HepG2 (cell line): Measurements from ENCODE around the gene SHISA7. TPM values are rescaled to one million over a fixed set of nuclear protein-coding genes. Genes with fewer than 3 reads are reported as not detected.
A peak's percentile ranks its signal among the peaks of the same experiment; 100 is the strongest.

Experiments used
- ADNP ChIP-seq: sonication (generic); formaldehyde crosslinking; IDR thresholded peaks from 2 replicates; pipeline ENCODE4 v1.4.0; 2020; ENCODE audit warnings: missing genetic modification reagents
- ARHGAP35 ChIP-seq: sonication (generic); formaldehyde crosslinking; IDR thresholded peaks from 2 replicates; pipeline ENCODE4 v1.9.0; 2022; ENCODE audit warnings: mild to moderate bottlenecking, inconsistent platforms, moderate library complexity, missing genetic modification reagents, borderline replicate concordance
- ARNT2 ChIP-seq: sonication (generic); formaldehyde crosslinking; IDR thresholded peaks from 2 replicates; pipeline ENCODE4 v1.8.0; 2022; ENCODE audit warnings: mild to moderate bottlenecking, low read depth, missing genetic modification reagents, moderate library complexity
- FOXC1 ChIP-seq: sonication (generic); formaldehyde crosslinking; IDR thresholded peaks from 2 replicates; pipeline ENCODE4 v1.8.0; 2022; ENCODE audit warnings: mild to moderate bottlenecking, missing genetic modification reagents, borderline replicate concordance
- FOXK2 ChIP-seq: fragments of 450-650 bp; IDR thresholded peaks from 2 replicates; pipeline ENCODE4 v1.6.1; 2016
- JARID2 ChIP-seq: sonication (generic); formaldehyde crosslinking; IDR thresholded peaks from 2 replicates; pipeline ENCODE4 v1.8.1; 2023; ENCODE audit warnings: missing genetic modification reagents, inconsistent platforms; ENCODE audit not compliant: insufficient replicate concordance
- KMT2B ChIP-seq: IDR thresholded peaks from 2 replicates; pipeline ENCODE4 v1.6.1; 2016; ENCODE audit warnings: missing genetic modification reagents, missing compliant biosample characterization
- MBNL3 ChIP-seq: fragments of 250-450 bp; sonication (Bioruptor Pico); conservative IDR thresholded peaks from 2 replicates; pipeline ENCODE4 v1.8.0; 2022; ENCODE audit warnings: mild to moderate bottlenecking, inconsistent platforms
- MXD3 ChIP-seq: IDR thresholded peaks from 2 replicates; pipeline ENCODE4 v1.6.1; 2016; ENCODE audit warnings: mild to moderate bottlenecking, missing biosample characterization, missing genetic modification reagents
- NFYB ChIP-seq: sonication (generic); formaldehyde crosslinking; IDR thresholded peaks from 2 replicates; pipeline ENCODE4 v1.4.0; 2020; ENCODE audit warnings: missing genetic modification reagents
- SOX6 ChIP-seq, 2 experiments: fragments of 450-650 bp in 1 of 2; sonication (generic) in 1 of 2; formaldehyde crosslinking in 1 of 2; IDR thresholded peaks; 2 replicates each; pipeline versions ENCODE4 v1.4.0 to v1.6.1; 2017 to 2020; ENCODE audit warnings: antibody characterized with exemption in 1 of 2, mild to moderate bottlenecking in 1 of 2, missing genetic modification reagents in 1 of 2
- SP4 ChIP-seq: sonication (generic); formaldehyde crosslinking; IDR thresholded peaks from 2 replicates; pipeline ENCODE4 v1.8.1; 2023; ENCODE audit warnings: mild to moderate bottlenecking, missing genetic modification reagents
- ZBTB42 ChIP-seq: sonication (generic); formaldehyde crosslinking; IDR thresholded peaks from 2 replicates; pipeline ENCODE4 v1.5.0; 2020; ENCODE audit warnings: mild to moderate bottlenecking, missing genetic modification reagents
- ZEB1 ChIP-seq: IDR thresholded peaks from 2 replicates; pipeline ENCODE4 v1.6.1; 2012; ENCODE audit warnings: mild to moderate bottlenecking, low read depth, inconsistent platforms; ENCODE audit not compliant: insufficient replicate concordance
- ZNF17 ChIP-seq: sonication (generic); formaldehyde crosslinking; IDR thresholded peaks from 2 replicates; pipeline ENCODE4 v1.5.0; 2020; ENCODE audit warnings: mild to moderate bottlenecking, missing genetic modification reagents
- ZNF513 ChIP-seq: sonication (generic); formaldehyde crosslinking; conservative IDR thresholded peaks from 2 replicates; pipeline ENCODE4 v1.5.0; 2020; ENCODE audit warnings: missing genetic modification reagents
- ZNF564 ChIP-seq: sonication (generic); formaldehyde crosslinking; IDR thresholded peaks from 2 replicates; pipeline ENCODE4 v1.8.1; 2023; ENCODE audit warnings: mild to moderate bottlenecking, missing genetic modification reagents
- ZNF629 ChIP-seq: sonication (generic); formaldehyde crosslinking; conservative IDR thresholded peaks from 2 replicates; pipeline ENCODE4 v1.5.0; 2020; ENCODE audit warnings: missing genetic modification reagents
- ZNF772 ChIP-seq: sonication (generic); formaldehyde crosslinking; IDR thresholded peaks from 2 replicates; pipeline ENCODE4 v1.5.0; 2020; ENCODE audit warnings: mild to moderate bottlenecking, missing genetic modification reagents
- polyA plus RNA-seq, 8 experiments: library from polyadenylated mRNA; depleted of rRNA in 3 of 8; stranded (reverse) in 7 of 8; unstranded in 1 of 8; fragments of >200 nt; fragmentation: Illumina TruSeq in 4 of 8; extraction: Trizol in 4 of 8; gene quantifications; 2 replicates each; pipeline versions ENCODE4 v1.2.1 to v1.2.3, GENCODE V29; 2011 to 2016; ENCODE audit warnings: low read depth in 4 of 8, missing spikeins in 1 of 8, mixed read lengths in 1 of 8; ENCODE audit not compliant: insufficient read depth in 1 of 8
- total RNA-seq, 5 experiments: library from RNA; depleted of rRNA; stranded (reverse); fragments of >200 nt; fragmentation: Illumina TruSeq; extraction: Trizol; gene quantifications; 2 replicates each; pipeline ENCODE4 v1.2.3, GENCODE V29; 2016; ENCODE audit warnings: low read depth in 1 of 5
- TF ChIP-seq, protein P1 (sequence below): IDR thresholded peaks from 2 replicates; pipeline ENCODE4 v1.6.1; 2016; ENCODE audit warnings: low read depth, missing genetic modification reagents, missing compliant biosample characterization
- TF ChIP-seq, protein P2 (sequence below): sonication (generic); formaldehyde crosslinking; IDR thresholded peaks from 2 replicates; pipeline ENCODE4 v1.8.1; 2022; ENCODE audit warnings: low read depth, mild to moderate bottlenecking, missing genetic modification reagents

Gene SHISA7
- total and polyA plus RNA-seq, 2 of the 13 experiments (the other 11 are each of a cell fraction or from before 2014, with no cell fraction given), result not detected

DNA sequence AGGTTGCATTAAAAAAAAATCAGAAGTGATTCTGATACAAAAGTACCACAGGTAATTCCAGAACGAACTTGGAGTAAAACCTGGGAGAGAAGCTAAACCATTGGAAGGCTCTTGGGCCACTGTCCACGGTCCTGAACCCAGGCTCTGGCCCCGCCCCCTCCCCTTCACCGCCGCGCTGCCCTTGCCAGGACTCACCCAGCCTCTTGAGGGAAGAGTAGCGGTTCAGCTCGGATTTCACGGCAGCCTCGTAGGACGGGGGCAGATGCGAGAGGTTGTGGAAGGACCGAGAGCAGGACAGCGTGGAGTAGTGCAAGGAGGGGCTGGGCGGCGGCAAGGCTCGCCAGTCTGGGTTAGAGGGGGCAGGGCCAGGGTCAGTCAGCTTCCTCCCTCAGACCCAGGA lies 5.7 kb downstream of the SHISA7 start (continued):
- TF ChIP-seq, protein P1, sequence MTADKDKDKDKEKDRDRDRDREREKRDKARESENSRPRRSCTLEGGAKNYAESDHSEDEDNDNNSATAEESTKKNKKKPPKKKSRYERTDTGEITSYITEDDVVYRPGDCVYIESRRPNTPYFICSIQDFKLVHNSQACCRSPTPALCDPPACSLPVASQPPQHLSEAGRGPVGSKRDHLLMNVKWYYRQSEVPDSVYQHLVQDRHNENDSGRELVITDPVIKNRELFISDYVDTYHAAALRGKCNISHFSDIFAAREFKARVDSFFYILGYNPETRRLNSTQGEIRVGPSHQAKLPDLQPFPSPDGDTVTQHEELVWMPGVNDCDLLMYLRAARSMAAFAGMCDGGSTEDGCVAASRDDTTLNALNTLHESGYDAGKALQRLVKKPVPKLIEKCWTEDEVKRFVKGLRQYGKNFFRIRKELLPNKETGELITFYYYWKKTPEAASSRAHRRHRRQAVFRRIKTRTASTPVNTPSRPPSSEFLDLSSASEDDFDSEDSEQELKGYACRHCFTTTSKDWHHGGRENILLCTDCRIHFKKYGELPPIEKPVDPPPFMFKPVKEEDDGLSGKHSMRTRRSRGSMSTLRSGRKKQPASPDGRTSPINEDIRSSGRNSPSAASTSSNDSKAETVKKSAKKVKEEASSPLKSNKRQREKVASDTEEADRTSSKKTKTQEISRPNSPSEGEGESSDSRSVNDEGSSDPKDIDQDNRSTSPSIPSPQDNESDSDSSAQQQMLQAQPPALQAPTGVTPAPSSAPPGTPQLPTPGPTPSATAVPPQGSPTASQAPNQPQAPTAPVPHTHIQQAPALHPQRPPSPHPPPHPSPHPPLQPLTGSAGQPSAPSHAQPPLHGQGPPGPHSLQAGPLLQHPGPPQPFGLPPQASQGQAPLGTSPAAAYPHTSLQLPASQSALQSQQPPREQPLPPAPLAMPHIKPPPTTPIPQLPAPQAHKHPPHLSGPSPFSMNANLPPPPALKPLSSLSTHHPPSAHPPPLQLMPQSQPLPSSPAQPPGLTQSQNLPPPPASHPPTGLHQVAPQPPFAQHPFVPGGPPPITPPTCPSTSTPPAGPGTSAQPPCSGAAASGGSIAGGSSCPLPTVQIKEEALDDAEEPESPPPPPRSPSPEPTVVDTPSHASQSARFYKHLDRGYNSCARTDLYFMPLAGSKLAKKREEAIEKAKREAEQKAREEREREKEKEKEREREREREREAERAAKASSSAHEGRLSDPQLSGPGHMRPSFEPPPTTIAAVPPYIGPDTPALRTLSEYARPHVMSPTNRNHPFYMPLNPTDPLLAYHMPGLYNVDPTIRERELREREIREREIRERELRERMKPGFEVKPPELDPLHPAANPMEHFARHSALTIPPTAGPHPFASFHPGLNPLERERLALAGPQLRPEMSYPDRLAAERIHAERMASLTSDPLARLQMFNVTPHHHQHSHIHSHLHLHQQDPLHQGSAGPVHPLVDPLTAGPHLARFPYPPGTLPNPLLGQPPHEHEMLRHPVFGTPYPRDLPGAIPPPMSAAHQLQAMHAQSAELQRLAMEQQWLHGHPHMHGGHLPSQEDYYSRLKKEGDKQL (CRISPR knock-in tag), result 0 out of 2 replicates have a peak, but pooled peaks have one; percentile 25
- TF ChIP-seq JARID2 (CRISPR knock-in tag) (no peak), ZNF17 (CRISPR knock-in tag) (no peak), NFYB (no peak), MXD3 (peak; percentile 88; the same call in 1 of the 2 replicates), ARNT2 (CRISPR knock-in tag) (peak; percentile 71; the same call in 1 of the 2 replicates), ZNF513 (no peak), ZNF772 (CRISPR knock-in tag) (peak; percentile 54; the same call in 1 of the 2 replicates), ZBTB42 (no peak), FOXK2 (no peak), KMT2B (CRISPR knock-in tag) (0 out of 2 replicates have a peak, but pooled peaks have one; percentile 34), SP4 (CRISPR knock-in tag) (peak; percentile 37; the same call in 1 of the 2 replicates), ZNF564 (CRISPR knock-in tag) (peak; percentile 41; the same call in 1 of the 2 replicates), ZNF629 (CRISPR knock-in tag) (no peak), FOXC1 (peak; percentile 34; the same call in 1 of the 2 replicates), ARHGAP35 (peak; percentile 91; the same call in 1 of the 2 replicates), ADNP (no peak), MBNL3 (CRISPR knock-in tag) (no peak), SOX6 (IDR thresholded peaks at IDR 0.05) (no peak), SOX6 (CRISPR knock-in tag; IDR thresholded peaks at IDR 0.05) (no peak), ZEB1 (no peak)
- TF ChIP-seq, protein P2, sequence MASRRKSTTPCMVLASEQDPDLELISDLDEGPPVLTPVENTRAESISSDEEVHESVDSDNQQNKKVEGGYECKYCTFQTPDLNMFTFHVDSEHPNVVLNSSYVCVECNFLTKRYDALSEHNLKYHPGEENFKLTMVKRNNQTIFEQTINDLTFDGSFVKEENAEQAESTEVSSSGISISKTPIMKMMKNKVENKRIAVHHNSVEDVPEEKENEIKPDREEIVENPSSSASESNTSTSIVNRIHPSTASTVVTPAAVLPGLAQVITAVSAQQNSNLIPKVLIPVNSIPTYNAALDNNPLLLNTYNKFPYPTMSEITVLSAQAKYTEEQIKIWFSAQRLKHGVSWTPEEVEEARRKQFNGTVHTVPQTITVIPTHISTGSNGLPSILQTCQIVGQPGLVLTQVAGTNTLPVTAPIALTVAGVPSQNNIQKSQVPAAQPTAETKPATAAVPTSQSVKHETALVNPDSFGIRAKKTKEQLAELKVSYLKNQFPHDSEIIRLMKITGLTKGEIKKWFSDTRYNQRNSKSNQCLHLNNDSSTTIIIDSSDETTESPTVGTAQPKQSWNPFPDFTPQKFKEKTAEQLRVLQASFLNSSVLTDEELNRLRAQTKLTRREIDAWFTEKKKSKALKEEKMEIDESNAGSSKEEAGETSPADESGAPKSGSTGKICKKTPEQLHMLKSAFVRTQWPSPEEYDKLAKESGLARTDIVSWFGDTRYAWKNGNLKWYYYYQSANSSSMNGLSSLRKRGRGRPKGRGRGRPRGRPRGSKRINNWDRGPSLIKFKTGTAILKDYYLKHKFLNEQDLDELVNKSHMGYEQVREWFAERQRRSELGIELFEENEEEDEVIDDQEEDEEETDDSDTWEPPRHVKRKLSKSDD (CRISPR knock-in tag), result 0 out of 2 replicates have a peak, but pooled peaks have one; percentile 30
